ENCODE data around the gene ZFP92.
"Not testable (repeated sequence)": the region's sequence is repeated elsewhere in the genome, so short reads cannot be mapped to it uniquely, and the experiment has no call there.

The ZFP92 gene

DNA sequence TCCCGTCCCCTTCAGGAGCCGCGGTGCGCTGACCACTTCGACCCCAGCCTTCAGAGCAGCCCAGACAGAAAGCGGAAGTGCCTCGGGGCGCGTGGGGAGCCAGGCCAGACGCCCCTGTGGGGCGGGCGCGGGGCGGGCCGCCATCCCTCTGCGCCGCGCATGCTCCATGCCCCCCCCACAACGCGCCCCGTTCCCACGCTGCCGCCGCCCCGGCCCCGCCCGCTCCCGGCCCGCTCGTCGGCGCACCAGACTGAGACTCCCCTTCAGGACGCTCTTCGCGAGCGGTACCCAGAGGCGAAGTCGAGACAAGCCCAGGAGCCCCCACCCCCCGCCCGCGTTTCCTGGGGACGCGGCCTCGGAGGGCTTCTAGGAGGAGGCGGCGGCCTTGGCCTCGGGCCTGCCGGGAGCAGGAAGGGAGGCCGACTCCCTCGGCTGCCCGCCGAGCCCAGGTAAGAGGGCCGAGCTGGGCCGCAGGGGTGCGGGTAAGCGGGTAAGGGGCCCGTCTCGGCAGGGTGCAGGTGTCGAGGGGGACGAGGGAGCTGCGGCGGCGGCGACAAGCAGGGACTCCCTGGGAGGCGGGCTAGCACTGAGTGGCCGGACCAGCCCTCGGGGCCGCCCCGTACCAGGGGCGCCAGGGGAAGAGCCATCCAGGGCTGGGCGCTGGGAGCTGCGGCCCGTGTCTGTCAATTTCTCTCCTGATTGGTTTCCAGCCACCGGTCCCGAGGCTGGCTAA lies at the start of gene ZFP92:
ZFP92 (plus strand) TSS at position 218 of the 733 bp plus-strand sequence. CDS start 6,851 bp downstream, outside the sequence.
- peak; percentile 21 to 34 for DNase-seq

DNA sequence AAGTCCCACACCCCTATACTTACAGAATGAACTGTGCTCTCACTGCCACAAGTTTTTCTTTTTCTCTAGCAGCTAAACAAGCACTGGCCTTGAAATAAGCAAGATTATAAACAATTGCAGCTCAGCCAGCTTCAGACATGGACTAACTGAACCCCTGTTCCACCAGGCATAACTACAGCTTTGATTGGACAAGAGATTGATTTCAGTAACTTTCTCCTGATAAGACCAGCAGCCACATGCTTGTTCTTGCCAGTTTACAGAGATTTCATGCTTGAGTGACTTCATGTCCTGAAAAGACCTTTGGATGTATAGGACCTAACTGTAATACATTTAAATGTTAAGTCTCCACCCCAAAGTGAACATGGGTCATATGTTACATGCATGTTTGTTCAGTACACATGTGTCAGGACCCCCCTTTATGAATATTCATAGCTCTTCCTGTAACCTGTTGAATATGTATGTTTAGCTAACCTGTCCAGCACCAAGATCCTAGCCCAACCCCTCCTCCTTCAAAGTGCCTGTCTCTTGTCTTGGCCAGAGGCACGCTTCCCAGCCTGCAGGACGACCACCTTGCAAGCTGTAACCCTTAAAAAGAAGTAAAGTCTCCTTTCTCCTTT lies 49.4 kb upstream of the ZFP92 start:
- no peak for DNase-seq

DNA sequence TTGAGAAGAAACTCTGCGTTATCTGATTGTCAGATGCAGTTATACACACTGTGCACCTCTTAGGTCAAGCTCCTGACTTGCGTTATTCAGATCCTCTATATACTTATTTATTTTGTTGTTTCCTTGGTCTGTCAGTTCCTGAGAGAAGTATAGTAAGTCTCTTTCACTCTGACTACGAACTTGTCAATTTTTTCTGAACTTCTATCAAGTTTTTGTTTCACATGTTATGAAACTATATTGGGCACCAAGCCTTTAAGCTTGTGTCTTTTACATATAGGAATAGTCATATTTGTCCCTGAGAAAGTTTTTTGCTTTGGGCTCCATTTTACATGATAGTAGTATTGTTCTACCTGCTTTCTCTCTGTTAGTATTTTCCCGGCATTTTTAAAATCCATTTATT lies 45.6 kb upstream of the ZFP92 start:
- DNase-seq = no peak

DNA sequence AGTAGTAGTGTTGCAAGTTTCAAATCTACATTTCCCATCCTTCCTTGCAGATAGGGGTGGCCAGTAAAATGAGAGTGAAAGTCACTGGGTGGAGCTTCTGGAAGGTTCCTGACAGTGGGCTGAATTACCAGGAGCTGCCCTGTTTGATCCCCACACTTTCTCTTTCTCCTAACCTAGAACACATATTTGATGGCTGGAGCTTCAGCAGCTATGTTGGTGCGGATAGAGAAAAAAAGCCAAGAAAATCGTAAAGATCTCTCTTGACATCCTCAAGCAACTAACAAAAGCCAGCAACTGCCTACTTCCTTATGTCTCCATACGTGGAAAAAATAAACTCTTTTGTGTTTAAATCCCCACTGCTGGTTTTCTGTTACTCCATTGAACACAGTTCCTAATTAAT lies 45.2 kb upstream of the ZFP92 start:
- no peak for DNase-seq

DNA sequence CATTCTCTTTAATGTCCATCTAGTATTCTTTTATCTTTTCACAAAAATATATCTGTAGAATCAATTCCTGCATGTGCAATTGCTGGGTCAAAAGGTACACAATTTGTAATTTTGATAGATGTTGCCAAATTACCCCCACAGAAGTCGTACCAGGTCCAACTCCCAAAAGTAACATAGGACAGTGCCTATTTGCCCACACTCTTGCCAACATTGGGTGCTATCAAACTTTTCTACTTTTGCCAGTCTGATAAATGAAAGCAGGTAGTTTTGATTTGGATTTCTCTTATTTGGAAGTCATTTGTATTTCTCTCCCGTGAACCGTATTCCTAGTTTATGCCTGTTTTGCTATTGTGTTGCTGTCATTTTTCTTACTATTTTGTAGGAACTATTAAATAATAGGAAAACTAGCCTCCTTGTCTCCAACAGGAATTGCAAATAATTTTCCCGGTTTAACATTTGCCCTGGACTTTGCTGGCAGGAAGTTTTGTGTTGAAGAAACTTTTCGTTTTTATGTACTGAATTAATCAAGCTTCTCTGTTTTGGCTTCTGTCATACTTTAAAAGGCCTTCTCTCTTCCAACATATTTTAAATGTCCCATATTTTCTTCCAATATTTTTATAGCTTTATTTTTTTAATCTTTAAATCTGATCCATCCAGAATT lies 44.3 kb upstream of the ZFP92 start:
- DNase-seq = no peak

- DNase-seq = no peak
Observed at GRCh38 chrX:153370293-153371055, 40.8 kb upstream of the ZFP92 start.

- no peak for DNase-seq
Observed at GRCh38 chrX:153371256-153371655, 40.0 kb upstream of the ZFP92 start.

- no peak for DNase-seq
Observed at GRCh38 chrX:153372949-153373348, 38.3 kb upstream of the ZFP92 start.

DNA sequence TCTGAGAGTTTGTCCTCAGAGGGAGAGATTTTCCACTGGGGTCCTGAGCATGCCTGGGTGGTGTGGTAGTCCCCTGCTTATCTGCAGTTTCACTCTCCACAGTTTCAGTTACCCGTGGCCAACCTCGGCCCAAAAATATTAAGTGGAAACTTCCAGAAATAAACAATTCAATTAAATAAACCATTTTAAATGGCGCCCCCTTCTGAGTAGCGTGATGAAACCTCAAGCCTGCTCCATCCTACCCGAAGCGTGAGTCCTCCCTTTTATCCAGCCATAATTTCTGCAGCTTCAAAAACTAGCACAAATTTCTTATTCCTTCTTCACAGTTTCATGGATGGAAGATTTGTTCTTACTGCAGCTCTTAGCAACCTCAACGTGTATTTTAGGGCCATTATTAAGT lies 36.8 kb upstream of the ZFP92 start:
- no peak for DNase-seq

DNA sequence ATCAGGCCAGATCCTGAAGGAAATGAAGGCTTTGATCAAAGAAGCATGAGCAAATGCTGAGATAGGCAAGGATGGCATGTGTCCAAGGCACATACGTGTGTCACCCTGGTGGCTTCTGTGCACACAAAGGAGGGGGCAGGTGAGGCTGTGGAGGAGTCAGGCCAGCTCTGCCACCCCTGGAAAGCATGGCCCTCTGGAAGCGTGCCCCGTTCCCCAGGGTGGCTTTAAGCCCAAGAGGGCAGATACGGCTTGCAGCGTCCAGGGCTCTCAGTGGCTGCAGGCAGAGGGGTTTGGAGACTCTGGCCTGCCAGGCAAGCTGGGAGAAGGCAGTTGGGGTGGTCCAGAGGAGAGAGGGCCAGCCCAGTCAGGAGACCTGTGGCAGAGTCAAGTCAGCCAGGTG lies 35.7 kb upstream of the ZFP92 start:
- no peak for DNase-seq

DNA sequence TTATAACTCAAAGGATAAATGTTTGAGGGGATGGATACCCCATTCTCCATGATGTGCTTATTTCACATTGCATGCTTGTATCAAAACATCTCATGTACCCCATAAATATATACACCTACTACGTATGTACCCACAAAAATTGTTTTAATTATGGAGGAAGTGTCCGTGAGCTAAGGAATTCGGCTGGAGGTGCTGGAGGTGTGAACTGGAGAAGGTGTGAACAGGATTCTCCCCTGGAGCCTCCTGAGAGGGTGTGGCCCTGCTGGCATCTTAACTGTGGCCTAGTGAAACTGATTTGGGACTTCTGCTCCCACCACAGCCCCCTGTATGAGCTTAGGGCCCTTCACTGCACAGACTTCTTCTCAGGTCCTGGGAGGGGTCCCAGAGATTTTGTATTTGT lies 33.5 kb upstream of the ZFP92 start:
- DNase-seq = no peak

DNA sequence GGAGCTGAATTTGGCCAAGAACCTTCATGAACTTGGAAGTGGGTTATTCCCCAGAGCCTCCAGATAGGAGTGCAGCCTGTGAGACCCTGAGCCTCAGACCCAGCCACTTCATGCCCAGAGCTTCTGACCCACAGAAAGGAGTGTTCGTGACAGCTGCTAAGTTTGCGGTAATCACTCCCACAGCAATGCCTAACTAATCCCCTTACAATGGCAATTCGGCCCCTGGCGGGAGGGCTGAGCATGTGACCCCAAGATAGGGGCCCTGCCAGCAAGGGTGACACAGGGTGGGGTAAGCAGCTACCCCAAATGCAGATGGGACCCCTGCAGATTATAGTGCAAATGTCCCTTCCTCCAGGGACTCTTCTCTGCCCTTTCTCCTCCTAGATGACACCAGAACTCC lies 32.7 kb upstream of the ZFP92 start:
- no peak for DNase-seq

DNA sequence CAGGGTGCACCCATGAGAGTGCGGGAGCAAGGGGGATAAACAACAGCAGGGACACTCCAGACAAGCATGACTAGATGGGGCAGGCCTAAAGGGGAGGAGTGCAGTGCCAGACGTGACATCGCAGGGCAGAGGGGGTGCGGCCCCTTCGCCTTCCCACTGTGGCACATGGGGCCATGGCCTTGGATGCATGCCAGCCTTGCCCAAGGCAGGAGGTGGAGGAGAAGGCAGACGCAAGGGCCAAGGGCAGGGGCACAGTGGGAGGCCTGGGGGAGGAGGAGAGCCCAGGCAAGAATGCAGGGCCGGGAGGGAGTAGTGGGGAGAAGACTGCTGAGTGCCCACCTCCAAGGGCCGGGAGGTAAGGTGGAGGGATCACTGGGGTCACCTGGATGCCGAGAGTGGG lies 31.8 kb upstream of the ZFP92 start:
- no peak for DNase-seq

- DNase-seq = no peak
Observed at GRCh38 chrX:153379971-153380581, 31.2 kb upstream of the ZFP92 start.

DNA sequence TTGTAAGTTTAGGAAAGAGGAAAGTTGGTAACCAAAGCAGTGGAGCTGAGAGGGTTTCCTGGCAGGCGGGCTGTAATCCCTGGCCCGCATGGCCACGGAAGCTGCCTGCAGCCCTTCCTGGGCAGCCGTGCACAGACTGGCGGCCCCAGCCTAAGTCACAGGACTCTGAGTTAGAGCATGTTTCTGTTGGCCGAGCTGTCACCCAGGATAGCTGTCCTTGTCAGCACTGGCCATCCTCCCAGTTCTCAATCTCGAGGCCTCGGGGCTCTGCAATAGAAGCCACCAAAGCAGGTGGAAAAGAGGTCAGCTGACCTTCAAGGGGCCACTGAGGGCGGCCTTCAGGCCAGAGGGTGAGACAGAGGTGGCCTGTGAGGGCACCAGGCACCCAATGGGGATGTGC lies 30.6 kb upstream of the ZFP92 start:
- no peak for DNase-seq

DNA sequence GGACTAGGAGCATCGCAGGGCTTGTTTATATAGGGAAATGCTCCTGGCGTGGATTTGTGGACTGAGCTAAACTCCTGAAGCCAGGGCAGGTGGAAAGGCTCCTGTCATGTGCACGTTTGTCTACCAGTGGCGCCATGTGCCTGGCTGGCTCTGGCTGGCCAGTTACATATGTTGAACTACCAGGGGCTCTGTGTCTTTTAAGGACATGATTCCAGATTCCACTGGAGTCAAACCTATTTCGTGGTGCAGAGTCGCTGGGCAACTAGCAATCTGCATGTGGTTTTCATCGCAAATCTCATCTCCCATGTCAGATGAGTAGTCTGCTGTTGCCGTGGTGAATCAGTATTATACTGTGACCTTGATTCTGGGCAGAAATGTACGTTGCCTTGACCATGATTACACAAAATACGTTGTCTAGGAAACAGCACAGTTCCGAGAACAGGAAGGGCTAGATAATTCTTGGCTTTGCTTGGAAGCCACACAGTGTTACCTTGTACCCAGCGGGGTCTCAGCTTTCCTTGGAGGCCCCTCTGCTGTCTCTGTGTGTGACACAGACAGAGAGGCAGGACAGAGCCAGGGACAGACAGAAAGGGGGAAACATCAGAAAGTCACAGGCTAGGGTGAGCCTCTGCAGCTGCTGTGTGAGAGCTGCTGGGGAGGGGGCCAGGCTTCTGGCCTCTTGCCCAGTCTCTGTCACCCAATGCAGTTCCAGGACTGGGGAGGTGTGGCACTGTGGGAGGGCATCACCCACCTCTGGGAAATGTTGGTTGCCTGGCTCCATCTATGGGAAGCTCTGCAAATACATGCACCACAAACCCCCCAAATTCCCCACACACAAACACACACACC lies 29.4 kb upstream of the ZFP92 start:
- peak in 1 of 2 donors; percentile 0 for DNase-seq

- no peak for DNase-seq
Observed at GRCh38 chrX:153382563-153383482, 28.4 kb upstream of the ZFP92 start.

DNA sequence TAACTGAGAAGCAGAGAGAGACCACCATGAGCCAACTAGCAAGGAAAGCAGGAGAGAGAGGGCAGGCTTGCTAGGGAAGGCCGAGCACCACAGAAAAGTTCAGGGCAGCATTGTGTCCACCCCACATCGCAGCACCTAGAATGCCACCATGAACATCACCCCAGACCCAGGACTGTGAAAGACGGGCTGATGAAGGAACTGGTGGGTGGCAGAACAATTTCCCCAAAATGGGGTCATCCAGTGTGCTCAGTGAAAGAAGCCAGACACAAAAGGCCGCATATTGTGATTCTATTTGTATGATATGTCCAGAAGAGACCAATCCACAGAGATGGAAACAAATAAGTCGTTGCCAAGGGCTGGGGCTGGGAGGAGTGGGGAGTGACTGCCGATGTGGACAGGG lies 26.9 kb upstream of the ZFP92 start:
- no peak for DNase-seq

DNA sequence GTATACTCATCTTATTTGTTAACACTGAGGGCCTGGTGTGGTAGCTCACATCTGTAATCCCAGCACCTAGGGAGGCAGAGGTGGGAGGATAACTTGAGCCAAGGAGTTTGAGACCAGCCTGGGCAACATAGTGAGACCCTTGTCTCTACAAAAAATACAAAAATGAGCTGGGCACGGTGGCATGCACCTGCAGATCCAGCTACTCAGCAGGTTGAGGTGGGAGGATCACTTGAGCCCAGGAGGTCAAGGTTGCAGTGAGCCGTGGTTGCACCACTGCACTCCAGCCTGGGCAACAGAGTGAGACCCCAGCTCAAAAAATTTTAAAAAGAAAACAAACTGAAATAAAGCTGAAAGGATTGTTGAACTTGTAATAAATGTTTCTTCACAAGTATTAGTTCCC lies 26.3 kb upstream of the ZFP92 start:
- not testable (repeated sequence) for DNase-seq

DNA sequence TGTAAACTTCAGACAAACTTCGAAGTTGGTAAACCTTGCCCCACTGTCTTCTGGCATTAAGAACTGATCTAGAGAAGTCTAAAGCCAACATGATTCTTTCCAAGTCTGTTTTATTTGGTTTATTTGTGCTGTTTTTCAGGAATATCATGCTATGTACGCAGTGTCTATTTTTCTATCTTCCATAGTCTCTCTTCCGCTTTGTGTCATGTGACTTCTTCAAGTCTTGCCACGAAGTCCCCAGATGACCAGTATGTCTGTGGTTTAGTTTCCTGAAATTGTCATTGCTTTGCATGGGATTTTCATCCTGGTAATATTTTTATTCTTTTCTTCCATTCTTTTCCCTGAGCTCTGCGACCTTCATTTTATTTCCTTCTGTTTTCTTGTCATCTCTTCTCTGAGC lies 25.2 kb upstream of the ZFP92 start:
- no peak for DNase-seq

- DNase-seq = no peak
Observed at GRCh38 chrX:153387345-153387744, 23.9 kb upstream of the ZFP92 start.
